ENCODE results near the gene TTBK2.
A peak's percentile ranks its signal among the peaks of the same experiment; 100 is the strongest.

GRCh38 chr15:42737529-42738328 is 182.8 kb downstream of the TTBK2 start:
- peak; percentile 49 to 60 (median 60) for TF ChIP-seq CTCF (optimal IDR thresholded peaks at IDR 0.05 in 1 of 3, IDR thresholded peaks at IDR 0.05 in 1 of 3, conservative IDR thresholded peaks at IDR 0.05 in 1 of 3; ENCODE audit: extremely low read depth in 1 of 3, insufficient read depth in 2 of 3, low read length in 3 of 3)
- no peak for TF ChIP-seq EZH2 (IDR thresholded peaks at IDR 0.05; ENCODE audit: low read length)

All from keratinocyte (primary cell).